ENCODE measurements around the gene RASL11A. TPM values are rescaled to one million over a fixed set of nuclear protein-coding genes. Genes with fewer than 3 reads are reported as not detected.

The RASL11A gene
- total and polyA plus RNA-seq, 2 experiments from 2014 or later = 0.51 to 1.1 TPM

DNA sequence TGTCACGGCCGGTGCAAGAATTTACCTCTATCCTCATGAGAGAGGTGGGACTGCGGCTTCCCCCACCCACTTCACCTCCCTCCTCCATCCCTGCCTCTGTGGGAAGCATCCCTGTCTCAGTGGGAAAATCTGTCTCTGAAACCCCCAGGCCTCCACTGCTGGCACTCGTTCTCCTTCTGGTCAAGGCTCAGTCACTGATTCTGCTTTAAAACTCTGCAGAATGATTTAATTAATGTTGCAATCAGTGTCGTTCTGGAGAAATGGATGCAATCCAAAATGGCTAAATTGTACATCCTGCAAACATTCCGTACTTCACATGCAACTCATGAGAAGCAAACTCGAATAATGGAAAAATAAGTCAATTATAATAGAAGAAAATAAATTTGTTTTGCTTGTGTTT lies 5.6 kb downstream of the RASL11A start:
- DNase-seq = peak; percentile 70

DNA sequence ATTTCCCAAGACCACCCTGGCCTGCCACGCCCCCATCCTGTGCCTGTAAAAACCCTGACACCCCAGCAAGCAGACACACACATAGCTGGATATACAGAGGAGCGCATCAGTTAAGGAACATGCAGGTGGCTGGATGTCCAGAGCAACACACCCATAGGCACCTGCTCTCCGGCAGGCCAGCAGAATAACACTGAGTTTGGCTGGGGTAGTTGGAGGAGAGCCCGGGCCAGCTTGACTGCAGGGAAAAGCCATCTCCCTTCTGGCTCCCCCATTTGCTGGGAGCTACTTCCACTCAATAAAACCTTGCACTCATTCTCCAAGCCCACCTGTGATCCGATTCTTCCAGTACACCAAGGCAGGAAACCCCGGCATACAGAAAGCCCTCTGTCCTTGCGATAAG lies 8.9 kb downstream of the RASL11A start:
- Histone ChIP-seq H3F3A (ENCODE audit: insufficient read depth) (no peaks in the 10 kb centered on the region), H3K36me3 (ENCODE audit: low read depth) (no peaks in the 10 kb centered on the region), H2AFZ (no peak overlapping the region), H3K9me3 (ENCODE audit: low read depth) (no peaks in the 10 kb centered on the region), H3K4me3 (no peak overlapping the region), H3K4me1 (ENCODE audit: insufficient read depth) (0 out of 2 replicates have a peak, but pooled peaks cover 5% of the 10 kb centered on the region), H3K79me2 (ENCODE audit: insufficient read depth) (no peaks in the 10 kb centered on the region), H3K27me3 (replicated peaks; ENCODE audit: insufficient read depth) (no peaks in the 10 kb centered on the region), H3K9me2 (ENCODE audit: insufficient read depth) (no peaks in the 10 kb centered on the region), H4K20me1 (ENCODE audit: insufficient read depth) (no peaks in the 10 kb centered on the region), H3K27ac (no peak overlapping the region), H3K9ac (no peak overlapping the region), H3K4me2 (ENCODE audit: unreplicated experiment) (no peak overlapping the region)
- in situ Hi-C loops (cut with MboI) = no loop called here
- no peak for DNase-seq
- no peak for TF ChIP-seq EZH2 (IDR thresholded peaks at IDR 0.05; ENCODE audit: insufficient read depth, poor library complexity, severe bottlenecking)
- no peak for TF ChIP-seq EZH2phosphoT487 (IDR thresholded peaks at IDR 0.05; ENCODE audit: insufficient read depth, low read depth)
- WGBS, 2 experiments (ENCODE audit: low coverage in 1 of 2, low lambda C conversion rate in 2 of 2, missing lambda C conversion rate in 2 of 2) = 71% methylated on average over 6 to 7 of the region's 7 CpGs

More for the DNA sequence above, 5.6 kb downstream of the RASL11A start:
- no peak overlapping the region for H2AFZ ChIP-seq
- H4K20me1 ChIP-seq (ENCODE audit: insufficient read depth) = no peaks in the 10 kb centered on the region
- peak overlapping the region; percentile 23 for H3K4me2 ChIP-seq (ENCODE audit: unreplicated experiment)
- no peak overlapping the region for H3K4me3 ChIP-seq
- no peaks in the 10 kb centered on the region for H3K79me2 ChIP-seq (ENCODE audit: insufficient read depth)
- TF ChIP-seq EZH2phosphoT487 (IDR thresholded peaks at IDR 0.05; ENCODE audit: insufficient read depth, low read depth) (no peak), EZH2 (IDR thresholded peaks at IDR 0.05; ENCODE audit: insufficient read depth, poor library complexity, severe bottlenecking) (no peak)
- peaks cover 9% of the 10 kb centered on the region for H3F3A ChIP-seq (ENCODE audit: insufficient read depth)
- no peak overlapping the region for H3K27ac ChIP-seq
- no peaks in the 10 kb centered on the region for H3K27me3 ChIP-seq (replicated peaks; ENCODE audit: insufficient read depth)
- WGBS, 2 experiments (ENCODE audit: low coverage in 1 of 2, low lambda C conversion rate in 2 of 2, missing lambda C conversion rate in 2 of 2) = 37 to 39% methylated on average over 7 of the region's 7 CpGs
- no peaks in the 10 kb centered on the region for H3K36me3 ChIP-seq (ENCODE audit: low read depth)
- H3K9me2 ChIP-seq (ENCODE audit: insufficient read depth) = no peaks in the 10 kb centered on the region
- peaks cover 17% of the 10 kb centered on the region; the same call in 1 of the 2 replicates for H3K4me1 ChIP-seq (ENCODE audit: insufficient read depth)
- in situ Hi-C loops (cut with MboI) = no loop called here
- no peak overlapping the region for H3K9ac ChIP-seq
- H3K9me3 ChIP-seq (ENCODE audit: low read depth) = no peaks in the 10 kb centered on the region

GRCh38 chr13:27280009-27280656 lies 9.5 kb downstream of the RASL11A start:
- no peak overlapping the region for H3K4me3 ChIP-seq
- H3K4me1 ChIP-seq (ENCODE audit: insufficient read depth) = 0 out of 2 replicates have a peak, but pooled peaks cover 5% of the 10 kb centered on the region
- no peaks in the 10 kb centered on the region for H3K9me2 ChIP-seq (ENCODE audit: insufficient read depth)
- no peaks in the 10 kb centered on the region for H3K36me3 ChIP-seq (ENCODE audit: low read depth)
- WGBS, 2 experiments (ENCODE audit: low coverage in 1 of 2, low lambda C conversion rate in 2 of 2, missing lambda C conversion rate in 2 of 2) = 48 to 61% methylated on average over 5 of the region's 5 CpGs
- no peaks in the 10 kb centered on the region for H4K20me1 ChIP-seq (ENCODE audit: insufficient read depth)
- H3K79me2 ChIP-seq (ENCODE audit: insufficient read depth) = no peaks in the 10 kb centered on the region
- TF ChIP-seq EZH2 (IDR thresholded peaks at IDR 0.05; ENCODE audit: insufficient read depth, poor library complexity, severe bottlenecking) (no peak), EZH2phosphoT487 (IDR thresholded peaks at IDR 0.05; ENCODE audit: insufficient read depth, low read depth) (no peak)
- no peak overlapping the region for H2AFZ ChIP-seq
- H3F3A ChIP-seq (ENCODE audit: insufficient read depth) = no peaks in the 10 kb centered on the region
- no peak overlapping the region for H3K4me2 ChIP-seq (ENCODE audit: unreplicated experiment)
- in situ Hi-C loops (cut with MboI) = no loop called here
- H3K9me3 ChIP-seq (ENCODE audit: low read depth) = no peaks in the 10 kb centered on the region
- H3K27ac ChIP-seq = no peak overlapping the region
- H3K27me3 ChIP-seq (replicated peaks; ENCODE audit: insufficient read depth) = no peaks in the 10 kb centered on the region
- no peak overlapping the region for H3K9ac ChIP-seq
- no peak for DNase-seq

DNA sequence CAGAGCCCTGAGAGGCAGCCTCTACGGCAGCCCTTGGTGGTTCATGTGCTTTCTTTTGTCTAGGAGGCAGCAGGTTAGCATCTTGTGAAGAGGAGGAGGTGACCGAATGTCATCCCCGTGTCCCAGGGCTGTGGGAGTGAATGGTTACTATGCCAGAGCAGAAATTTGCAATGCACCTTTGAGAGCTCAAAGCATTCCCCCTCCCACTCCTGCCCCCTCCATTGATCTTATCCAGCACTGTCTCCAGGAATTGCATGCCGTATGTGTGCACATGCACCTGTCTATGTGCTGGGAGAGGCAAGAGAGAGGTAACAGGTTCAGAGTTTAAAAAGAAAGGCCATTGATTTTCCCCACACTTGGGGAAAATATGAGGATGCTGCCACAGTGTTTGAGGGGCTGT lies 10.2 kb downstream of the RASL11A start:
- no peak overlapping the region for H3K4me3 ChIP-seq
- H3K4me2 ChIP-seq (ENCODE audit: unreplicated experiment) = no peak overlapping the region
- TF ChIP-seq EZH2 (IDR thresholded peaks at IDR 0.05; ENCODE audit: insufficient read depth, poor library complexity, severe bottlenecking) (no peak), EZH2phosphoT487 (IDR thresholded peaks at IDR 0.05; ENCODE audit: insufficient read depth, low read depth) (no peak)
- H3K9ac ChIP-seq = no peak overlapping the region
- no peak for DNase-seq
- H3K27ac ChIP-seq = no peak overlapping the region
- H2AFZ ChIP-seq = no peak overlapping the region
- H3K27me3 ChIP-seq (replicated peaks; ENCODE audit: insufficient read depth) = no peaks in the 10 kb centered on the region
- WGBS, 2 experiments (ENCODE audit: low coverage in 1 of 2, low lambda C conversion rate in 2 of 2, missing lambda C conversion rate in 2 of 2) = 52 to 67% methylated on average over 4 of the region's 4 CpGs
- H3K79me2 ChIP-seq (ENCODE audit: insufficient read depth) = no peaks in the 10 kb centered on the region
- in situ Hi-C loops (cut with MboI) = no loop called here
- no peaks in the 10 kb centered on the region for H3K36me3 ChIP-seq (ENCODE audit: low read depth)
- no peaks in the 10 kb centered on the region for H3K9me2 ChIP-seq (ENCODE audit: insufficient read depth)
- H3K9me3 ChIP-seq (ENCODE audit: low read depth) = no peaks in the 10 kb centered on the region
- no peaks in the 10 kb centered on the region for H3F3A ChIP-seq (ENCODE audit: insufficient read depth)
- H4K20me1 ChIP-seq (ENCODE audit: insufficient read depth) = no peaks in the 10 kb centered on the region
- H3K4me1 ChIP-seq (ENCODE audit: insufficient read depth) = 0 out of 2 replicates have a peak, but pooled peaks cover 5% of the 10 kb centered on the region

Data from GM23248 (cell line).